K562 (cell line): ENCODE results near the gene SLC22A23. TPM values are rescaled to one million over a fixed set of nuclear protein-coding genes. Genes with fewer than 3 reads are reported as not detected.

ENCODE experiments used
- DNMT1 ChIP-seq: fragments of 450-650 bp; IDR thresholded peaks from 2 replicates; pipeline ENCODE4 v1.6.1; 2016; ENCODE audit warnings: antibody characterized with exemption, mild to moderate bottlenecking
- E2F3 ChIP-seq: fragments of 250-450 bp; sonication (Bioruptor Pico); IDR thresholded peaks from 2 replicates; pipeline ENCODE4 v1.4.0; 2020; ENCODE audit warnings: mild to moderate bottlenecking
- ELF2 ChIP-seq: fragments of 250-450 bp; sonication (Bioruptor Pico); IDR thresholded peaks from 2 replicates; pipeline ENCODE4 v1.5.0; 2021; ENCODE audit warnings: mild to moderate bottlenecking
- FOS ChIP-seq: IDR thresholded peaks from 3 replicates; pipeline ENCODE4 v1.6.1; 2011; ENCODE audit not compliant: insufficient read length; ENCODE audit errors: extremely low read depth
- GATAD2B ChIP-seq: fragments of 450-650 bp; IDR thresholded peaks from 2 replicates; pipeline ENCODE4 v1.6.1; 2017; ENCODE audit warnings: mild to moderate bottlenecking, borderline replicate concordance
- HDAC1 ChIP-seq, 2 experiments: fragments of 450-650 bp; IDR thresholded peaks; 2 replicates each; pipeline ENCODE4 v1.6.1; 2016 to 2017; ENCODE audit warnings: inconsistent platforms in 1 of 2, mild to moderate bottlenecking in 1 of 2, moderate library complexity in 1 of 2
- HIVEP1 ChIP-seq: fragments of 250-450 bp; sonication (Bioruptor Pico); IDR thresholded peaks from 2 replicates; pipeline ENCODE4 v1.4.0; 2020; ENCODE audit warnings: mild to moderate bottlenecking
- ILK ChIP-seq: fragments of 450-650 bp; IDR thresholded peaks from 2 replicates; pipeline ENCODE4 v1.6.1; 2016; ENCODE audit warnings: missing genetic modification characterization, low read depth, mild to moderate bottlenecking, missing compliant biosample characterization, moderate library complexity, borderline replicate concordance
- KLF13 ChIP-seq: fragments of 450-650 bp; IDR thresholded peaks from 2 replicates; pipeline ENCODE4 v1.6.1; 2016; ENCODE audit warnings: missing genetic modification characterization, low read depth, mild to moderate bottlenecking, missing compliant biosample characterization, moderate library complexity, borderline replicate concordance
- NRF1 ChIP-seq, 2 experiments: fragments of 450-650 bp; IDR thresholded peaks in 1 of 2; conservative IDR thresholded peaks in 1 of 2; 2 replicates each; pipeline ENCODE4 v1.6.1; 2014; ENCODE audit warnings: mild to moderate bottlenecking in 2 of 2
- POLR2H ChIP-seq: IDR thresholded peaks from 2 replicates; pipeline ENCODE4 v1.6.1; 2016; ENCODE audit warnings: missing genetic modification characterization, low read depth, mild to moderate bottlenecking, control low read depth, missing compliant biosample characterization, moderate library complexity
- POLR3A ChIP-seq: IDR thresholded peaks from 2 replicates; pipeline ENCODE4 v1.6.1; 2011; ENCODE audit warnings: borderline replicate concordance, mild to moderate bottlenecking, moderate library complexity; ENCODE audit not compliant: insufficient read length, insufficient read depth; ENCODE audit errors: extremely low read depth
- RBM17 ChIP-seq: fragments of 200-400 bp; formaldehyde crosslinking; IDR thresholded peaks from 2 replicates; pipeline ENCODE4 v1.6.1; 2017; ENCODE audit warnings: low read depth, mild to moderate bottlenecking, low read length, borderline replicate concordance
- SRSF7 ChIP-seq: fragments of 200-400 bp; formaldehyde crosslinking; optimal IDR thresholded peaks from 2 replicates; pipeline ENCODE3; 2017; ENCODE audit warnings: mild to moderate bottlenecking, low read depth, low read length
- TCF7L2 ChIP-seq: fragments of 150-350 bp; IDR thresholded peaks from 2 replicates; pipeline ENCODE4 v1.6.1; 2016; ENCODE audit warnings: low read depth, mild to moderate bottlenecking, low read length, moderate library complexity
- XRCC5 ChIP-seq: fragments of 200-400 bp; formaldehyde crosslinking; IDR thresholded peaks from 2 replicates; pipeline ENCODE4 v1.6.1; 2017; ENCODE audit warnings: low read depth, mild to moderate bottlenecking, low read length
- ZC3H4 ChIP-seq: sonication (generic); formaldehyde crosslinking; IDR thresholded peaks from 2 replicates; pipeline ENCODE4 v1.9.0; 2021; ENCODE audit warnings: missing genetic modification reagents, borderline replicate concordance
- ZNF133 ChIP-seq: fragments of 250-450 bp; sonication (Bioruptor Pico); IDR thresholded peaks from 2 replicates; pipeline ENCODE4 v1.4.0; 2020; ENCODE audit warnings: mild to moderate bottlenecking
- ZNF263 ChIP-seq: sonication (generic); formaldehyde crosslinking; IDR thresholded peaks from 2 replicates; pipeline ENCODE4 v1.8.0; 2022; ENCODE audit warnings: mild to moderate bottlenecking, missing genetic modification reagents, borderline replicate concordance
- ZNF324 ChIP-seq: fragments of 250-450 bp; sonication (Bioruptor Pico); IDR thresholded peaks from 2 replicates; pipeline ENCODE4 v1.4.0; 2020; ENCODE audit warnings: mild to moderate bottlenecking
- ZNF445 ChIP-seq: fragments of 250-450 bp; sonication (Bioruptor Pico); IDR thresholded peaks from 2 replicates; pipeline ENCODE4 v1.4.0; 2020; ENCODE audit warnings: low read depth, mild to moderate bottlenecking, moderate library complexity
- polyA plus RNA-seq, 8 experiments: library from polyadenylated mRNA; depleted of rRNA in 4 of 8; stranded (reverse) in 5 of 8; unstranded in 3 of 8; fragments of >200 nt; fragmentation: Nextera tagmentation in 2 of 8; fragmentation: Illumina TruSeq in 1 of 8; extraction: Ambion mirVana in 2 of 8; extraction: Trizol in 1 of 8; gene quantifications; 2 replicates each; pipeline versions ENCODE4 v1.2.1 to v1.2.3, GENCODE V29; 2011 to 2014; ENCODE audit warnings: inconsistent platforms in 1 of 8, missing spikeins in 1 of 8
- total RNA-seq, 7 experiments: library from RNA; depleted of rRNA in 6 of 7; stranded (reverse); fragments of >200 nt in 6 of 7; fragmentation: Illumina TruSeq in 2 of 7; extraction: Trizol in 2 of 7; gene quantifications; 2 replicates each; pipeline versions ENCODE4 v1.2.1 to v1.2.3, GENCODE V29; 2011 to 2021; ENCODE audit warnings: low replicate concordance in 1 of 7
- TF ChIP-seq, protein P1 (sequence below), 2 experiments: fragments of 450-650 bp in 1 of 2; sonication (generic) in 1 of 2; formaldehyde crosslinking in 1 of 2; IDR thresholded peaks in 1 of 2; conservative IDR thresholded peaks in 1 of 2; 2 replicates each; pipeline versions ENCODE4 v1.6.1 to v1.8.1; 2016 to 2023; ENCODE audit warnings: mild to moderate bottlenecking in 2 of 2, moderate library complexity in 2 of 2, inconsistent platforms in 1 of 2, missing genetic modification reagents in 1 of 2
- TF ChIP-seq, protein P2 (sequence below): fragments of 250-450 bp; sonication (Bioruptor Pico); IDR thresholded peaks from 2 replicates; pipeline ENCODE4 v1.8.0; 2021; ENCODE audit warnings: moderate library complexity, mild to moderate bottlenecking, inconsistent platforms
- TF ChIP-seq, protein P3 (sequence below): fragments of 450-650 bp; formaldehyde crosslinking; IDR thresholded peaks from 2 replicates; pipeline ENCODE4 v1.4.0; 2020; ENCODE audit warnings: mild to moderate bottlenecking

Gene SLC22A23
- total and polyA plus RNA-seq, 9 of the 15 experiments (the other 6 are each of a cell fraction or from before 2014, with no cell fraction given), result 0.30 to 8.7 (median 2.5) TPM

DNA sequence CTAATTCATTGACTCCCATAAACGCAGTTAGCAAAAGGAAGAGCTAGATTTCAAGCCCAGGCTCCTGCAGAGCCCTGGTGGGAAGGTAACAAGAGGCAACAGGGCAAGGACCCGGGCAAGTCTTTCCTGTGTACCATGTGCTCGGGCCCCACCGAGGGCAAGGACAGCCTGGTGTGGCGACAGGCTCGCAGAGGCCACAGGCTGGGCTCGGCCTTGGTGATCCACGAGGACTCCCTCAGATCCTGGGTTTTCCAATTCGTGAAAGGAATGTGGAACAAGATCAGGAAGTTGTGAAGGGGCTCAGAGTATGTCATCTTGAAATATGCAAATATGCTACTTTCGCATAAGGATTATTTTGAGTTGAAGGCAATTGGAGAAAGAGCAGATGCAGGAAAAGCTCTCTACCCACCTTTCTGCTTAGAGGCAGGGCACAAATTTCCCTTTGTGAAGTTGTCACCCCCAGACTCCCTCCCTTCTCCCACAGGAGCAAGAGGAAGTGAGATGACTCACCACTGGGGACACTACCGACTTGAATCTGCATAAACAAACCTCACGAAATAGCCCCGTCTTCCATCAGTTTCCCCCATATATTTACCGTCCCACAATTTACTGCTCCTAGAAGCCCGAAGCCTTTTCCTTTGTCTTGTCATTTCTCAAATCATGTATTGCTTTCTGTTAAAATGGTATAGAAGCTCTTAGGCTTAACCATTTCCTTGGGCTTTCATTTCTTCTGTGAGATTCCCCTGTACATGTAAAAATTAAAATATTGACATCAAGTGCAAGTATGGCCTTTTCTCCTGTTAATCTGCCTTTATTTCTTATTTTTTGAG, 119.1 kb downstream of the SLC22A23 start (continued):
- TF ChIP-seq, protein P1, sequence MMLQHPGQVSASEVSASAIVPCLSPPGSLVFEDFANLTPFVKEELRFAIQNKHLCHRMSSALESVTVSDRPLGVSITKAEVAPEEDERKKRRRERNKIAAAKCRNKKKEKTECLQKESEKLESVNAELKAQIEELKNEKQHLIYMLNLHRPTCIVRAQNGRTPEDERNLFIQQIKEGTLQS (IDR thresholded peaks at IDR 0.05), result peak; percentile 97
- TF ChIP-seq, protein P1 (CRISPR knock-in tag; conservative IDR thresholded peaks at IDR 0.05), result peak; percentile 63; the same call in 1 of the 2 replicates
- TF ChIP-seq DNMT1 (no peak), ZC3H4 (no peak), E2F3 (CRISPR knock-in tag) (0 out of 2 replicates have a peak, but pooled peaks have one; percentile 20), ZNF133 (CRISPR knock-in tag) (no peak), ZNF445 (CRISPR knock-in tag) (no peak), KLF13 (tag) (no peak), RBM17 (no peak), GATAD2B (no peak), ELF2 (CRISPR knock-in tag) (no peak), POLR3A (no peak), NRF1 (conservative IDR thresholded peaks at IDR 0.05 in 1 of 2, IDR thresholded peaks at IDR 0.05 in 1 of 2) (no peak), TCF7L2 (no peak), HIVEP1 (CRISPR knock-in tag) (no peak), ZNF263 (CRISPR knock-in tag) (no peak), SRSF7 (no peak), ILK (tag) (peak; percentile 37; the same call in 1 of the 2 replicates), POLR2H (no peak), XRCC5 (no peak), ZNF324 (CRISPR knock-in tag) (no peak), HDAC1 (IDR thresholded peaks at IDR 0.05) (no peak), FOS (peak; percentile 70)
- TF ChIP-seq, protein P2, sequence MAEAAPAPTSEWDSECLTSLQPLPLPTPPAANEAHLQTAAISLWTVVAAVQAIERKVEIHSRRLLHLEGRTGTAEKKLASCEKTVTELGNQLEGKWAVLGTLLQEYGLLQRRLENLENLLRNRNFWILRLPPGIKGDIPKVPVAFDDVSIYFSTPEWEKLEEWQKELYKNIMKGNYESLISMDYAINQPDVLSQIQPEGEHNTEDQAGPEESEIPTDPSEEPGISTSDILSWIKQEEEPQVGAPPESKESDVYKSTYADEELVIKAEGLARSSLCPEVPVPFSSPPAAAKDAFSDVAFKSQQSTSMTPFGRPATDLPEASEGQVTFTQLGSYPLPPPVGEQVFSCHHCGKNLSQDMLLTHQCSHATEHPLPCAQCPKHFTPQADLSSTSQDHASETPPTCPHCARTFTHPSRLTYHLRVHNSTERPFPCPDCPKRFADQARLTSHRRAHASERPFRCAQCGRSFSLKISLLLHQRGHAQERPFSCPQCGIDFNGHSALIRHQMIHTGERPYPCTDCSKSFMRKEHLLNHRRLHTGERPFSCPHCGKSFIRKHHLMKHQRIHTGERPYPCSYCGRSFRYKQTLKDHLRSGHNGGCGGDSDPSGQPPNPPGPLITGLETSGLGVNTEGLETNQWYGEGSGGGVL (CRISPR knock-in tag), result no peak
- TF ChIP-seq, protein P3, sequence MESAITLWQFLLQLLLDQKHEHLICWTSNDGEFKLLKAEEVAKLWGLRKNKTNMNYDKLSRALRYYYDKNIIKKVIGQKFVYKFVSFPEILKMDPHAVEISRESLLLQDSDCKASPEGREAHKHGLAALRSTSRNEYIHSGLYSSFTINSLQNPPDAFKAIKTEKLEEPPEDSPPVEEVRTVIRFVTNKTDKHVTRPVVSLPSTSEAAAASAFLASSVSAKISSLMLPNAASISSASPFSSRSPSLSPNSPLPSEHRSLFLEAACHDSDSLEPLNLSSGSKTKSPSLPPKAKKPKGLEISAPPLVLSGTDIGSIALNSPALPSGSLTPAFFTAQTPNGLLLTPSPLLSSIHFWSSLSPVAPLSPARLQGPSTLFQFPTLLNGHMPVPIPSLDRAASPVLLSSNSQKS, result no peak
